Measurements from ENCODE around the gene CEBPB. TPM values are rescaled to one million over a fixed set of nuclear protein-coding genes. Genes with fewer than 3 reads are reported as not detected.

CEBPB gene
- total RNA-seq, 4 donors from 2014 or later, result 105 to 195 (median 144) TPM

DNA sequence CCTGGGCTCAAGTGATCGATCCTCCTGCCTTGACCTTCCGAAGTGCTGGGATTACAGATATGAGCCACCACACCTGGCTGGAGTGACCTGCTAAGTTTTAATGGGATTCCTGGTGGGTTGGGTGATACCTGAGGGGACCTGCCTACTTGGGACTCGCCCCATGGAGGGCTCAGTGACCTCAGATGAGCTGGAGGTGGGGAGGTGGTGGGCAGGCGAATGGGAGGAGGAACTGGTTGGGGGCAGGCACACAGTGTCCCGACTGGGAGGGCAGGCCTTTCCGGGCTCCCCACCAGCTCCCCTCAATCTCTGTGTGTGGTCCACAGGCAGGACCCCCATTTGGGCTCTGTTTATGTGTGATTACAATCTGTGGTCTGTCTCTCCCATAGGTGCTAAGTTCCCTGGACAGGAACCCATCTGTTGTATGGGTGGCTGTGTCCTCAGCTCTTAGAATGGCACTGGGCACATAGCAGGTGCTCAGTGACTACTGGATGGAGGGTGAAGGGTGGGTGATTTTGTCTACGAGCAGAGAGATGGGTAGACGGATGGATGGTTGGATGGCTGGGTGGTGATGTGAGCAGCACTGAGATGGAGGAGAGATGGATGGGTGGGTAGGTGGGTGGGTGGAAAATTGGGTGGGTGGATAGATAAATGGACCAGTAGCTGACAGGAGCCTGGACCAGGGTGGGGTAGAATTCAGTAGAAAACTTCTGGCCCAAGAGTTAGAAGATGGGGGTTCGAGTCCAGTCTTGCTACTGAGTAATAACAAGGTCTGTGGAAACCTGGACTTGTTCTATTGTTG is 23.8 kb downstream of the CEBPB start:
- no peak for DNase-seq (ENCODE audit: extremely low spot score)
- no peak for TF ChIP-seq POLR2A (IDR thresholded peaks at IDR 0.05; ENCODE audit: low read depth)
- no peaks in the 10 kb centered on the region for H3K27me3 ChIP-seq
- peaks cover 0 to 6% (median 2%) of the 10 kb centered on the region in 4 donors for H3K4me1 ChIP-seq
- no peak overlapping the region for H3K27ac ChIP-seq (replicated peaks in 1 of 4)
- H3K9me3 ChIP-seq, result no peaks in the 10 kb centered on the region
- 89% methylated on average over 7 of the region's 9 CpGs for WGBS
- intact Hi-C loops (cut with DNase I), result no loop called here
- no peak overlapping the region for H3K4me3 ChIP-seq
- H3K36me3 ChIP-seq, result no peaks in the 10 kb centered on the region

DNA sequence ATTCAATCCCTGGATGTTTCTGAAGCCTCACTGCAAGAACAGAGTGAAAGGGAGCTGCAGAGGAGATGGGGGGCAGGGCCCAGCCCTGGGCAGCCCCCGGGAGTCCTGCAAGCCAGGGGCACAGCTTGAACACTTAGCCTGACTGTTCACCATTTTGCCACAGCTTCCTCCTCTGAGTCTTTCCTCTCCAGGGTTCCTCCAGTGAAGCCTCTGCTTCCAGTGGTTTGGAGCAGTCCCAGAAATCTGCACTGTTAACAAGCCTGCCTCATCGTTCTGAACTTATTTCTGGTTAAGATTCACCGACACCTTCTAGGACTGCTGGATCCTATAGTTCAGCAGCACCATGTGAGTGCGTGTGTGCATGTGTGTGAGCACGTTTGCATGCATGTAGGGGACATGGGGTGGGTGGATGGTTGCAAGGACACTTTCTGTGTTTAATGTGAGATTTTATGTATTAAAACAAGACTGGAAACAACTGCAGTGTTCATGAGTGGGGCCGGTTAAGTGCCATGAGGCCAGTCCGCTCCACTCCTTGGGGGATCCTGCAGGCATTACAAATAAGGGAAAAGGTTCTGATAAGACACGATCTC is 24.6 kb downstream of the CEBPB start:
- H3K9me3 ChIP-seq, result peaks cover 0 to 4% (median 0%) of the 10 kb centered on the region in 4 donors
- intact Hi-C loops (cut with DNase I), result no loop called here
- 53% methylated on average over 8 of the region's 8 CpGs for WGBS
- no peaks in the 10 kb centered on the region for H3K36me3 ChIP-seq
- TF ChIP-seq, protein P1, sequence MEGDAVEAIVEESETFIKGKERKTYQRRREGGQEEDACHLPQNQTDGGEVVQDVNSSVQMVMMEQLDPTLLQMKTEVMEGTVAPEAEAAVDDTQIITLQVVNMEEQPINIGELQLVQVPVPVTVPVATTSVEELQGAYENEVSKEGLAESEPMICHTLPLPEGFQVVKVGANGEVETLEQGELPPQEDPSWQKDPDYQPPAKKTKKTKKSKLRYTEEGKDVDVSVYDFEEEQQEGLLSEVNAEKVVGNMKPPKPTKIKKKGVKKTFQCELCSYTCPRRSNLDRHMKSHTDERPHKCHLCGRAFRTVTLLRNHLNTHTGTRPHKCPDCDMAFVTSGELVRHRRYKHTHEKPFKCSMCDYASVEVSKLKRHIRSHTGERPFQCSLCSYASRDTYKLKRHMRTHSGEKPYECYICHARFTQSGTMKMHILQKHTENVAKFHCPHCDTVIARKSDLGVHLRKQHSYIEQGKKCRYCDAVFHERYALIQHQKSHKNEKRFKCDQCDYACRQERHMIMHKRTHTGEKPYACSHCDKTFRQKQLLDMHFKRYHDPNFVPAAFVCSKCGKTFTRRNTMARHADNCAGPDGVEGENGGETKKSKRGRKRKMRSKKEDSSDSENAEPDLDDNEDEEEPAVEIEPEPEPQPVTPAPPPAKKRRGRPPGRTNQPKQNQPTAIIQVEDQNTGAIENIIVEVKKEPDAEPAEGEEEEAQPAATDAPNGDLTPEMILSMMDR (IDR thresholded peaks at IDR 0.05), result no peak
- no peak for TF ChIP-seq POLR2AphosphoS5 (IDR thresholded peaks at IDR 0.05)
- TF ChIP-seq POLR2A (IDR thresholded peaks at IDR 0.05; ENCODE audit: low read depth), result no peak
- TF ChIP-seq EP300 (IDR thresholded peaks at IDR 0.05), result no peak
- no peak for DNase-seq (ENCODE audit: extremely low spot score)
- no peaks in the 10 kb centered on the region for H3K27me3 ChIP-seq
- H3K4me3 ChIP-seq, result no peak overlapping the region
- peaks cover 0 to 6% (median 2%) of the 10 kb centered on the region in 4 donors for H3K4me1 ChIP-seq
- no peak overlapping the region for H3K27ac ChIP-seq (replicated peaks in 1 of 4)

DNA sequence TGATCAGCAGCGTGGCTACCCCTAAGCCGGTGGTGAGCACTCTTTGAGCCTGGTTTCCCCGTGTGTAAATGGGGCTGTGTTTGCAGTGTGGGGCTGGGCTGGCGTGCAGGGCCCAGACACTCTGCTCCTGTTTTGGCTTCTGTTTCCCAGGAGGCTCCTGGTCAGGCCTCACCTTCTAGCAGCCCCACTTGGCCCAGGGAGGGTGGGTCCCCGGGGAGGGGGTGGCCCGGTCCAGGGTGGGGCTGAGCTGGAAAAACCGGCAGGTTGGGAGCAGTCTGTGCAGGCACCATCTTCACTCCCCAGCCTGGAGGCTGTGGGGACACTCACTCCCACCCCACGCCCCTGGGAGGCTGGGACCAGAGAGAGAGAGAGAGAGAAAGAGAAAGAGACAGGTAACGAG is 25.3 kb downstream of the CEBPB start:
- Histone ChIP-seq H3K4me1 (peaks cover 0 to 6% (median 4%) of the 10 kb centered on the region in 4 donors), H3K4me3 (no peak overlapping the region), H3K36me3 (no peaks in the 10 kb centered on the region), H3K27me3 (no peaks in the 10 kb centered on the region), H3K27ac (replicated peaks in 1 of 4) (no peak overlapping the region), H3K9me3 (peaks cover 0 to 4% (median 0%) of the 10 kb centered on the region in 4 donors)
- TF ChIP-seq POLR2AphosphoS5 (IDR thresholded peaks at IDR 0.05) (no peak), EP300 (IDR thresholded peaks at IDR 0.05) (no peak), POLR2A (IDR thresholded peaks at IDR 0.05; ENCODE audit: low read depth) (no peak)
- TF ChIP-seq, protein P1 (IDR thresholded peaks at IDR 0.05), result no peak
- 87% methylated on average over 9 of the region's 9 CpGs for WGBS
- no peak for DNase-seq (ENCODE audit: extremely low spot score)
- intact Hi-C loops (cut with DNase I), result no loop called here

DNA sequence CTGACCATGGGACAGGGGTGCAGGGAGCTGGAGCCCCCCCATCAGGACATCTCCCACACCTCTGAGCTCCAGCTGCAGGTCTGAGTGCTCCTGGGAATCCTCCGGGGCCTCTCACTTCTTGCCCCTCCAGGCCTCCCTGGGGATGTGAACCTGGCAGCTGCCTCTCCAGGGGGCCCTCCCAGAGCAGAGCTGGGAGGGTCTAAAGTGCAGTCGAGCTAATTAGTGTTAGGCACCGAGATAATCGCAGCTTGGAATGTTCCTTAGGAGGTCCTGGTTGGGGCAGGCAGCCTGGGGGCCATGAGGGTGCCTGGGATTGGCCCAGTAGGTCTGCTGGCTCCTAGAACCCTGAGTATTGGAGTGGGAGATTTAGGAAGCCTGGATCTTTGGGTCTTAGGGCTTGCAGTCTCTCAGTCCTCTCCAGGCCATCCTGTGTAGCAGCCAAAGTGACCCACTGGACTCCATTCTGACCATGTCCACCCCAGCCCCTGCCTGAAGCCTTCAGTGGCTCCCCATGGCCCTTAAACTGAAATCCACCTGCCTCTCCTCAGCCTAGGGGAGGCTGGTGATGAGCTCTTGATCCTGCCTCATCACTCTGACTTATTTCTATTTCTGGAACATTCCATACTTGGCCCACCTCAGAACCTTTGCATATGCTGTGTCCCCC is 26.0 kb downstream of the CEBPB start:
- Histone ChIP-seq H3K36me3 (no peaks in the 10 kb centered on the region), H3K4me1 (peaks cover 0 to 6% (median 4%) of the 10 kb centered on the region in 4 donors), H3K27me3 (no peaks in the 10 kb centered on the region), H3K27ac (replicated peaks in 1 of 4) (no peak overlapping the region), H3K9me3 (peaks cover 0 to 4% (median 0%) of the 10 kb centered on the region in 4 donors), H3K4me3 (no peak overlapping the region)
- intact Hi-C loops (cut with DNase I), result no loop called here
- no peak for TF ChIP-seq POLR2A (IDR thresholded peaks at IDR 0.05; ENCODE audit: low read depth)
- TF ChIP-seq, protein P1 (IDR thresholded peaks at IDR 0.05), result no peak
- TF ChIP-seq POLR2AphosphoS5 (IDR thresholded peaks at IDR 0.05), result no peak
- no peak for TF ChIP-seq EP300 (IDR thresholded peaks at IDR 0.05)
- 55% methylated on average over 4 of the region's 4 CpGs for WGBS
- no peak for DNase-seq (ENCODE audit: extremely low spot score)

All from esophagus muscularis mucosa (tissue), 4 donors.